ENCODE measurements around the gene TMEM201.

The TMEM201 gene

GRCh38 chr1:9600861-9601834 lies 12.4 kb downstream of the TMEM201 start:
- no peak for DNase-seq (ENCODE audit: low spot score)

- no peak for DNase-seq (ENCODE audit: low spot score)
These were observed 13.5 kb downstream of the TMEM201 start for GRCh38 chr1:9601942-9602793.

GRCh38 chr1:9602794-9603167 lies 14.1 kb downstream of the TMEM201 start:
- no peak for DNase-seq (ENCODE audit: low spot score)

- no peak for DNase-seq (ENCODE audit: low spot score)
These were observed 14.6 kb downstream of the TMEM201 start for GRCh38 chr1:9603307-9603706.

- no peak for DNase-seq (ENCODE audit: low spot score)
These were observed 15.3 kb downstream of the TMEM201 start for GRCh38 chr1:9603766-9604753.

- DNase-seq (ENCODE audit: low spot score), result no peak
These were observed 16.1 kb downstream of the TMEM201 start for GRCh38 chr1:9604836-9605235.

GRCh38 chr1:9605946-9606455 lies 17.3 kb downstream of the TMEM201 start:
- no peak for DNase-seq (ENCODE audit: low spot score)

- DNase-seq (ENCODE audit: low spot score), result no peak
These were observed 17.7 kb downstream of the TMEM201 start for GRCh38 chr1:9606458-9606857.

GRCh38 chr1:9606948-9607347 lies 18.2 kb downstream of the TMEM201 start:
- no peak for DNase-seq (ENCODE audit: low spot score)

GRCh38 chr1:9607352-9607751 lies 18.6 kb downstream of the TMEM201 start:
- no peak for DNase-seq (ENCODE audit: low spot score)

- no peak for DNase-seq (ENCODE audit: low spot score)
These were observed 21.3 kb downstream of the TMEM201 start for GRCh38 chr1:9609998-9610397.

- no peak for DNase-seq (ENCODE audit: low spot score)
These were observed 21.8 kb downstream of the TMEM201 start for GRCh38 chr1:9610548-9610947.

- no peak for DNase-seq (ENCODE audit: low spot score)
These were observed 23.0 kb downstream of the TMEM201 start for GRCh38 chr1:9611716-9612115.

- no peak for DNase-seq (ENCODE audit: low spot score)
These were observed 23.6 kb downstream of the TMEM201 start for GRCh38 chr1:9612162-9612845.

- DNase-seq (ENCODE audit: low spot score), result no peak
These were observed 24.3 kb downstream of the TMEM201 start for GRCh38 chr1:9612871-9613624.

- DNase-seq (ENCODE audit: low spot score), result no peak
These were observed 25.1 kb downstream of the TMEM201 start for GRCh38 chr1:9613625-9614299.

- peak; percentile 85 for DNase-seq (ENCODE audit: low spot score)
These were observed 26.8 kb downstream of the TMEM201 start for GRCh38 chr1:9615316-9616063.

GRCh38 chr1:9618909-9619679 lies 30.4 kb downstream of the TMEM201 start:
- no peak for DNase-seq (ENCODE audit: low spot score)

Data from AG20443 (cell line).